GM23338 (cell line): ENCODE measurements around the gene DBNL. TPM values are rescaled to one million over a fixed set of nuclear protein-coding genes. Genes with fewer than 3 reads are reported as not detected.

Experiments used
- ATAC-seq: fragments of 200-7000 bp; cut with Tn5 transposase; 3 replicates; pipeline ENCODE4 v1.9.1; 2020
- DNase-seq: peaks from one replicate; pipeline ENCODE4 v3.0.0-alpha.2; 2015; ENCODE audit warnings: low spot score
- H2AFZ ChIP-seq: fragments of 200-600 bp; sonication (generic); 2 replicates; pipeline ENCODE4 v1.8.0; 2016; ENCODE audit warnings: antibody characterized with exemption, mild to moderate bottlenecking, moderate library complexity
- H3F3A ChIP-seq: fragments of 200-600 bp; sonication (generic); replicated peaks from 2 replicates; pipeline ENCODE4 v1.8.0; 2017; ENCODE audit warnings: antibody characterized with exemption, mixed run types, low read depth
- H3K27ac ChIP-seq: fragments of 200-600 bp; sonication (generic); 2 replicates; pipeline ENCODE4 v1.6.1; 2016; ENCODE audit warnings: low read depth
- H3K27me3 ChIP-seq: fragments of 200-600 bp; sonication (generic); 2 replicates; pipeline ENCODE4 v1.8.0; 2016; ENCODE audit warnings: mild to moderate bottlenecking, mixed run types, moderate library complexity; ENCODE audit not compliant: insufficient read depth
- H3K36me3 ChIP-seq: fragments of 200-600 bp; sonication (generic); 2 replicates; pipeline ENCODE4 v1.8.0; 2016; ENCODE audit warnings: mild to moderate bottlenecking; ENCODE audit not compliant: insufficient read depth
- H3K4me1 ChIP-seq: fragments of 200-600 bp; sonication (generic); 2 replicates; pipeline ENCODE4 v1.8.0; 2016; ENCODE audit warnings: mild to moderate bottlenecking, moderate library complexity; ENCODE audit not compliant: insufficient read depth
- H3K4me2 ChIP-seq: fragments of 200-600 bp; sonication (generic); 2 replicates; pipeline ENCODE4 v1.7.1; 2017; ENCODE audit warnings: mixed run types
- H3K4me3 ChIP-seq: fragments of 200-600 bp; sonication (generic); 2 replicates; pipeline ENCODE4 v1.6.1; 2016; ENCODE audit warnings: mixed run types
- H3K79me2 ChIP-seq: fragments of 200-600 bp; sonication (generic); replicated peaks from 2 replicates; pipeline ENCODE4 v1.8.0; 2017; ENCODE audit warnings: mild to moderate bottlenecking; ENCODE audit not compliant: insufficient read depth
- H3K9me2 ChIP-seq: fragments of 200-600 bp; sonication (generic); 2 replicates; pipeline ENCODE4 v1.8.0; 2017; ENCODE audit not compliant: insufficient read depth
- H4K20me1 ChIP-seq: fragments of 200-600 bp; sonication (generic); replicated peaks from 2 replicates; pipeline ENCODE4 v1.8.0; 2017; ENCODE audit warnings: mild to moderate bottlenecking; ENCODE audit not compliant: insufficient read depth
- H3K27ac Mint-ChIP-seq: 2 replicates; pipeline ENCODE4 v1.8.0; 2020; ENCODE audit warnings: inconsistent platforms, mild to moderate bottlenecking, moderate library complexity, mixed read lengths
- H3K27me3 Mint-ChIP-seq: 3 replicates; pipeline ENCODE4 v1.8.0; 2022; ENCODE audit warnings: low read depth, mild to moderate bottlenecking, moderate library complexity, mixed read lengths, inconsistent platforms; ENCODE audit not compliant: insufficient read depth, poor library complexity
- H3K36me3 Mint-ChIP-seq: 3 replicates; pipeline ENCODE4 v1.8.0; 2021; ENCODE audit warnings: low read depth, mild to moderate bottlenecking, inconsistent platforms, moderate library complexity, mixed read lengths
- H3K4me1 Mint-ChIP-seq: 3 replicates; pipeline ENCODE4 v1.8.0; 2020; ENCODE audit warnings: mild to moderate bottlenecking, inconsistent platforms, mixed read lengths
- H3K4me3 Mint-ChIP-seq: 3 replicates; pipeline ENCODE4 v1.8.0; 2021; ENCODE audit warnings: moderate library complexity, mild to moderate bottlenecking, inconsistent platforms, mixed read lengths
- H3K9me3 Mint-ChIP-seq: 3 replicates; pipeline ENCODE4 v1.8.0; 2020; ENCODE audit warnings: moderate library complexity, mild to moderate bottlenecking, inconsistent platforms, mixed read lengths
- CTCF ChIP-seq, 2 experiments: fragments of 200-600 bp in 1 of 2; sonication (generic) in 1 of 2; conservative IDR thresholded peaks; 2 replicates each; pipeline versions ENCODE4 v1.5.1 to v1.6.1; 2016 to 2017; ENCODE audit warnings: antibody characterized with exemption in 2 of 2, low read depth in 2 of 2, mild to moderate bottlenecking in 2 of 2, moderate library complexity in 1 of 2
- ETS1 ChIP-seq: IDR thresholded peaks from 2 replicates; pipeline ENCODE4 v1.6.1; 2016; ENCODE audit warnings: antibody characterized with exemption
- EZH2 ChIP-seq: fragments of 200-600 bp; sonication (generic); IDR thresholded peaks from one replicate; pipeline ENCODE4 v1.8.0; 2017; ENCODE audit warnings: antibody characterized with exemption, mild to moderate bottlenecking, low read depth; ENCODE audit not compliant: unreplicated experiment
- JUNB ChIP-seq: IDR thresholded peaks from one replicate; pipeline ENCODE4 v1.6.1; 2016; ENCODE audit warnings: antibody characterized with exemption; ENCODE audit not compliant: unreplicated experiment
- POLR2AphosphoS5 ChIP-seq: IDR thresholded peaks from 2 replicates; pipeline ENCODE4 v1.6.1; 2016; ENCODE audit warnings: antibody characterized with exemption, low read depth
- ZNF331 ChIP-seq: fragments of 250-450 bp; sonication (Bioruptor Pico); IDR thresholded peaks from 2 replicates; pipeline ENCODE4 v1.5.0; 2020; ENCODE audit warnings: low read depth, mild to moderate bottlenecking, moderate library complexity
- polyA plus RNA-seq: library from polyadenylated mRNA; unstranded; fragments of >200 nt; fragmentation: Nextera tagmentation; extraction: Ambion mirVana; gene quantifications from 2 replicates; pipeline ENCODE4 v1.2.1, GENCODE V29; 2016
- total RNA-seq: library from RNA; depleted of rRNA; stranded (reverse); fragments of >200 nt; shearing (Covaris generic); gene quantifications from 2 replicates; pipeline ENCODE4 v1.2.3, GENCODE V29; 2014

The DBNL gene
- total and polyA plus RNA-seq, 2 experiments from 2014 or later: 18.1 to 49.4 TPM

GRCh38 chr7:44107116-44107960, 62.8 kb downstream of the DBNL start (continued):
- TF ChIP-seq ETS1 (no peak), ZNF331 (no peak), CTCF (conservative IDR thresholded peaks at IDR 0.05; ENCODE audit: low read depth in 2 of 2) (no peak), EZH2 (no peak), JUNB (no peak), POLR2AphosphoS5 (no peak)

GRCh38 chr7:44107961-44108767, 63.7 kb downstream of the DBNL start:
- Mint-ChIP-seq H3K36me3 (peaks cover 9% of the 10 kb centered on the region; the same call in 2 of the 3 replicates), H3K4me3 (no peak overlapping the region), H3K9me3 (no peaks in the 10 kb centered on the region), H3K4me1 (peaks cover 19% of the 10 kb centered on the region), H3K27ac (no peak overlapping the region), H3K27me3 (peaks cover 20% of the 10 kb centered on the region)
- Histone ChIP-seq H3K36me3 (no peaks in the 10 kb centered on the region), H2AFZ (no peak overlapping the region), H3K9me2 (no peaks in the 10 kb centered on the region), H3K4me1 (peaks cover 8% of the 10 kb centered on the region; the same call in 1 of the 2 replicates), H3K27ac (no peak overlapping the region), H3K79me2 (no peaks in the 10 kb centered on the region; the same call in 1 of the 2 replicates), H3K27me3 (peaks cover 9% of the 10 kb centered on the region; the same call in 1 of the 2 replicates), H4K20me1 (no peaks in the 10 kb centered on the region), H3F3A (0 out of 2 replicates have a peak, but pooled peaks cover 2% of the 10 kb centered on the region), H3K4me3 (no peak overlapping the region), H3K4me2 (no peak overlapping the region)
- TF ChIP-seq POLR2AphosphoS5: no peak
- TF ChIP-seq JUNB: no peak
- no peak for DNase-seq
- no peak for ATAC-seq
